GM12864 (cell line): Measurements from ENCODE around the gene MAGT1.
A peak's percentile ranks its signal among the peaks of the same experiment; 100 is the strongest.
"Not testable (repeated sequence)": the region's sequence is repeated elsewhere in the genome, so short reads cannot be mapped to it uniquely, and the experiment has no call there.

Source experiments
- DNase-seq: peaks from one replicate; pipeline ENCODE4 v3.0.0-alpha.2; 2011; ENCODE audit warnings: low read depth
- H3K4me3 ChIP-seq: 2 replicates; pipeline ENCODE4 v1.5.1; 2011; ENCODE audit warnings: mild to moderate bottlenecking, low read depth, low read length, control low read depth
- CTCF ChIP-seq: IDR thresholded peaks from 2 replicates; pipeline ENCODE4 v1.5.1; 2011; ENCODE audit warnings: low read depth, mild to moderate bottlenecking, moderate library complexity, low read length, control low read depth, inconsistent platforms; ENCODE audit errors: missing control alignments

Gene MAGT1

GRCh38 chrX:77901506-77901905 lies 6.3 kb upstream of the MAGT1 start:
- no peak for DNase-seq
- TF ChIP-seq CTCF, result no peak
- no peak overlapping the region for H3K4me3 ChIP-seq

- no peak for TF ChIP-seq CTCF
- DNase-seq, result no peak
- H3K4me3 ChIP-seq, result peak overlapping the region; percentile 62
These were observed 5.5 kb upstream of the MAGT1 start for GRCh38 chrX:77900688-77901087.

GRCh38 chrX:77899081-77899828 lies 4.0 kb upstream of the MAGT1 start, which contains the start of gene COX7B:
COX7B (plus strand) TSS chrX:77899468; CDS start chrX:77899554, 86 bp downstream.
- H3K4me3 ChIP-seq, result peak within 1 kb of the TSS; percentile 62
- peak; percentile 92 for DNase-seq
- TF ChIP-seq CTCF, result peak; percentile 47

GRCh38 chrX:77893713-77894112 lies 1.5 kb downstream of the MAGT1 start:
- no peak for TF ChIP-seq CTCF
- peak overlapping the region; percentile 77; the same call in 1 of the 2 replicates for H3K4me3 ChIP-seq
- no peak for DNase-seq

GRCh38 chrX:77892887-77893286 lies 2.3 kb downstream of the MAGT1 start:
- H3K4me3 ChIP-seq, result no peak overlapping the region; the same call in 1 of the 2 replicates
- TF ChIP-seq CTCF, result no peak
- no peak for DNase-seq

GRCh38 chrX:77881418-77881817 lies 13.8 kb downstream of the MAGT1 start:
- not testable (repeated sequence) for DNase-seq, H3K4me3 ChIP-seq

- no peak for DNase-seq
- no peak overlapping the region for H3K4me3 ChIP-seq
- TF ChIP-seq CTCF, result no peak
These were observed 19.9 kb downstream of the MAGT1 start for GRCh38 chrX:77875372-77875771.

- H3K4me3 ChIP-seq, DNase-seq: not testable (repeated sequence)
These were observed 63.7 kb downstream of the MAGT1 start for GRCh38 chrX:77831544-77831943.

GRCh38 chrX:77821989-77822388 lies 73.2 kb downstream of the MAGT1 start:
- not testable (repeated sequence) for DNase-seq, H3K4me3 ChIP-seq
